Liver (tissue), 9 donors: ENCODE measurements around the gene DPM2. TPM values are rescaled to one million over a fixed set of nuclear protein-coding genes. Genes with fewer than 3 reads are reported as not detected.
A peak's percentile ranks its signal among the peaks of the same experiment; 100 is the strongest.

Experiments
- DNase-seq: peaks from one replicate; pipeline ENCODE4 v3.0.0-alpha.2; 2017; ENCODE audit warnings: low spot score
- H3K27ac ChIP-seq, 2 donors: one replicate each; pipeline ENCODE4 v1.7.0; 2013; ENCODE audit warnings: inconsistent platforms in 2 of 2, low read length in 2 of 2, control low read depth in 1 of 2, low read depth in 1 of 2, mild to moderate bottlenecking in 1 of 2
- H3K27me3 ChIP-seq, 4 donors: one replicate each; pipeline versions ENCODE4 v1.6.1 to v1.7.0; 2013; ENCODE audit warnings: low read length in 3 of 4, inconsistent platforms in 1 of 4, mild to moderate bottlenecking in 1 of 4, moderate library complexity in 1 of 4; ENCODE audit not compliant: control insufficient read depth in 4 of 4, insufficient read depth in 4 of 4
- H3K36me3 ChIP-seq, 4 donors: one replicate each; pipeline versions ENCODE4 v1.6.1 to v1.7.0; 2013; ENCODE audit warnings: low read length in 3 of 4, mild to moderate bottlenecking in 3 of 4, low read depth in 1 of 4, moderate library complexity in 1 of 4; ENCODE audit not compliant: control insufficient read depth in 4 of 4, insufficient read depth in 3 of 4
- H3K4me1 ChIP-seq, 4 donors: one replicate each; pipeline versions ENCODE4 v1.6.1 to v1.7.0; 2013; ENCODE audit warnings: low read length in 3 of 4, mild to moderate bottlenecking in 3 of 4, moderate library complexity in 1 of 4; ENCODE audit not compliant: control insufficient read depth in 4 of 4, insufficient read depth in 4 of 4
- H3K4me3 ChIP-seq, 3 donors: one replicate each; pipeline versions ENCODE4 v1.6.1 to v1.7.0; 2013; ENCODE audit warnings: low read length in 3 of 3, control low read depth in 1 of 3, low read depth in 1 of 3, mild to moderate bottlenecking in 1 of 3
- H3K9ac ChIP-seq, 2 donors: one replicate each; pipeline ENCODE4 v1.7.0; 2013; ENCODE audit warnings: low read length in 2 of 2, mild to moderate bottlenecking in 2 of 2, moderate library complexity in 2 of 2, control low read depth in 1 of 2, low read depth in 1 of 2
- H3K9me3 ChIP-seq, 4 donors: one replicate each; pipeline versions ENCODE4 v1.6.1 to v1.7.0; 2013; ENCODE audit warnings: low read length in 3 of 4; ENCODE audit not compliant: control insufficient read depth in 4 of 4
- ATF3 ChIP-seq: IDR thresholded peaks from 2 replicates; pipeline ENCODE4 v1.6.1; 2016; ENCODE audit warnings: antibody characterized with exemption
- FOXA1 ChIP-seq: IDR thresholded peaks from 2 replicates; pipeline ENCODE4 v1.6.1; 2016; ENCODE audit warnings: antibody characterized with exemption
- FOXA2 ChIP-seq: IDR thresholded peaks from 2 replicates; pipeline ENCODE4 v1.6.1; 2016; ENCODE audit warnings: antibody characterized with exemption
- GABPA ChIP-seq, 2 donors: IDR thresholded peaks in 1 of 2; conservative IDR thresholded peaks in 1 of 2; 2 replicates each; pipeline ENCODE4 v1.6.1; 2016; ENCODE audit warnings: antibody characterized with exemption in 2 of 2, mild to moderate bottlenecking in 1 of 2, moderate library complexity in 1 of 2
- HNF4A ChIP-seq, 2 donors: conservative IDR thresholded peaks; 2 replicates each; pipeline ENCODE4 v1.6.1; 2016; ENCODE audit warnings: antibody characterized with exemption in 2 of 2, mild to moderate bottlenecking in 2 of 2
- HNF4G ChIP-seq: IDR thresholded peaks from 2 replicates; pipeline ENCODE4 v1.6.1; 2016; ENCODE audit warnings: antibody characterized with exemption
- JUND ChIP-seq, 2 donors: IDR thresholded peaks; 2 replicates each; pipeline ENCODE4 v1.6.1; 2016; ENCODE audit warnings: antibody characterized with exemption in 2 of 2
- NR2F2 ChIP-seq: IDR thresholded peaks from 2 replicates; pipeline ENCODE4 v1.6.1; 2016; ENCODE audit warnings: antibody characterized with exemption
- RAD21 ChIP-seq, 2 donors: IDR thresholded peaks; 2 replicates each; pipeline ENCODE4 v1.6.1; 2016; ENCODE audit warnings: antibody characterized with exemption in 2 of 2, mild to moderate bottlenecking in 2 of 2
- RXRA ChIP-seq, 2 donors: IDR thresholded peaks; 2 replicates each; pipeline ENCODE4 v1.6.1; 2017 to 2018; ENCODE audit warnings: antibody characterized with exemption in 2 of 2, mild to moderate bottlenecking in 1 of 2
- SP1 ChIP-seq: IDR thresholded peaks from 2 replicates; pipeline ENCODE4 v1.6.1; 2018; ENCODE audit warnings: antibody characterized with exemption, mild to moderate bottlenecking
- TAF1 ChIP-seq: conservative IDR thresholded peaks from 2 replicates; pipeline ENCODE4 v1.6.1; 2016; ENCODE audit warnings: antibody characterized with exemption, mild to moderate bottlenecking
- YY1 ChIP-seq: IDR thresholded peaks from 2 replicates; pipeline ENCODE4 v1.6.1; 2016; ENCODE audit warnings: antibody characterized with exemption, mild to moderate bottlenecking
- ZBTB33 ChIP-seq: IDR thresholded peaks from 2 replicates; pipeline ENCODE4 v1.6.1; 2016; ENCODE audit warnings: antibody characterized with exemption
- WGBS: extraction: QIAGEN DNeasy Blood & Tissue Kit; methylation state at CpG from one replicate; pipeline ENCODE4 v1.1.7; 2013; 5-methylcytosine and 5-hydroxymethylcytosine counted together
- polyA plus RNA-seq, 2 donors: library from polyadenylated mRNA; stranded (reverse) in 1 of 2; unstranded in 1 of 2; fragments of 200-250 nt in 1 of 2; fragments of >200 nt in 1 of 2; fragmentation: Nextera tagmentation in 1 of 2; extraction: Ambion mirVana in 1 of 2; gene quantifications; one replicate each; pipeline versions ENCODE4 v1.2.1 to v1.2.3, GENCODE V29; 2013 to 2015
- total RNA-seq, 2 donors: library from RNA; depleted of rRNA; stranded (reverse); fragments of >200 nt; gene quantifications; one replicate each; pipeline ENCODE4 v1.2.3, GENCODE V29; 2014
- TF ChIP-seq, protein P1 (sequence below): fragments of 150-350 bp; IDR thresholded peaks from 2 replicates; pipeline ENCODE4 v1.5.1; 2017; ENCODE audit warnings: improper control_type of control experiment, low read depth, low read length; ENCODE audit not compliant: missing input control
- donor health status: healthy.
- donor health status: healthy.
- donor health status: healthy.
- donor health status: healthy.
- donor health status: healthy.

The DPM2 gene
- total and polyA plus RNA-seq, 4 donors = 9.3 to 25.0 (median 22.0) TPM

- Histone ChIP-seq H3K9ac (no peak overlapping the region), H3K4me1 (no peaks in the 10 kb centered on the region), H3K27ac (no peak overlapping the region), H3K36me3 (peaks cover 12 to 45% (median 16%) of the 10 kb centered on the region in 4 donors), H3K9me3 (no peaks in the 10 kb centered on the region), H3K27me3 (no peaks in the 10 kb centered on the region), H3K4me3 (no peak overlapping the region)
- 94% methylated on average over 38 of the region's 38 CpGs for whole genome bisulfite sequencing
- no peak for DNase-seq
- TF ChIP-seq YY1 = no peak
- TF ChIP-seq FOXA2 = no peak
- no peak for TF ChIP-seq RAD21 (IDR thresholded peaks at IDR 0.05)
- TF ChIP-seq, protein P1, sequence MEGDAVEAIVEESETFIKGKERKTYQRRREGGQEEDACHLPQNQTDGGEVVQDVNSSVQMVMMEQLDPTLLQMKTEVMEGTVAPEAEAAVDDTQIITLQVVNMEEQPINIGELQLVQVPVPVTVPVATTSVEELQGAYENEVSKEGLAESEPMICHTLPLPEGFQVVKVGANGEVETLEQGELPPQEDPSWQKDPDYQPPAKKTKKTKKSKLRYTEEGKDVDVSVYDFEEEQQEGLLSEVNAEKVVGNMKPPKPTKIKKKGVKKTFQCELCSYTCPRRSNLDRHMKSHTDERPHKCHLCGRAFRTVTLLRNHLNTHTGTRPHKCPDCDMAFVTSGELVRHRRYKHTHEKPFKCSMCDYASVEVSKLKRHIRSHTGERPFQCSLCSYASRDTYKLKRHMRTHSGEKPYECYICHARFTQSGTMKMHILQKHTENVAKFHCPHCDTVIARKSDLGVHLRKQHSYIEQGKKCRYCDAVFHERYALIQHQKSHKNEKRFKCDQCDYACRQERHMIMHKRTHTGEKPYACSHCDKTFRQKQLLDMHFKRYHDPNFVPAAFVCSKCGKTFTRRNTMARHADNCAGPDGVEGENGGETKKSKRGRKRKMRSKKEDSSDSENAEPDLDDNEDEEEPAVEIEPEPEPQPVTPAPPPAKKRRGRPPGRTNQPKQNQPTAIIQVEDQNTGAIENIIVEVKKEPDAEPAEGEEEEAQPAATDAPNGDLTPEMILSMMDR = no peak
- no peak for TF ChIP-seq HNF4G
- no peak for TF ChIP-seq HNF4A (conservative IDR thresholded peaks at IDR 0.05)
- no peak for TF ChIP-seq RXRA (IDR thresholded peaks at IDR 0.05)
- TF ChIP-seq NR2F2 = no peak
- no peak for TF ChIP-seq ATF3
- no peak for TF ChIP-seq JUND (IDR thresholded peaks at IDR 0.05)
- no peak for TF ChIP-seq FOXA1
Observed at GRCh38 chr9:127944586-127945218, 7.0 kb upstream of the DPM2 start.

DNA sequence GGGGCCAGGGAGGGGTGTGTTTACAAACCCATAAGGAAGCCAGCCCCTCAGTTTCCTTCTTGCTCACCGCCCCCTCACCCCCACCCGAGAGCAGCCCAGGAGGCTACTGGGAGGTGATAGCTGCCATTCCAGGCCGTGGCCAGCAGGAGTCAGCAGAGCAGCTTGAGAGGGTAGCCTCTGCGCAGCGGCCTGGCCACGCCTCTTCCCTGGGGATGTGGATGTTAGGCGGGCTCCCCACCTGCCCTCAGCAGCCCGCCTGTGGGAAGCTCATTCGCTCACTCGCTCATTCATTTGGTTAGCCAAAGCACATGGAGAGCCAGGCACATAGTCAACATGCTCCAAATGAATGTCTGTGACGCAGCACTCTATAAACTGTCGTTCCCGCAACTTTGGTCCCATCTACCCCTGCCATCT lies 6.1 kb upstream of the DPM2 start:
- Histone ChIP-seq H3K4me3 (no peak overlapping the region), H3K4me1 (no peaks in the 10 kb centered on the region), H3K27ac (no peak overlapping the region), H3K9ac (no peak overlapping the region), H3K9me3 (no peaks in the 10 kb centered on the region), H3K27me3 (no peaks in the 10 kb centered on the region), H3K36me3 (peaks cover 12 to 45% (median 14%) of the 10 kb centered on the region in 4 donors)
- DNase-seq = peak; percentile 83
- WGBS = 59% methylated on average over 13 of the region's 13 CpGs
- TF ChIP-seq SP1 (no peak), ATF3 (no peak), ZBTB33 (no peak), RXRA (IDR thresholded peaks at IDR 0.05) (no peak), HNF4A (conservative IDR thresholded peaks at IDR 0.05) (no peak), FOXA2 (no peak), FOXA1 (no peak), YY1 (no peak), GABPA (IDR thresholded peaks at IDR 0.05 in 1 of 2, conservative IDR thresholded peaks at IDR 0.05 in 1 of 2) (no peak), TAF1 (no peak), RAD21 (IDR thresholded peaks at IDR 0.05) (peak; percentile 84 to 90)
- TF ChIP-seq, protein P1 = peak; percentile 76
